NCI-H1417 treated with DMSO at 0.1 percent for 48 hours (cell line): ENCODE measurements around the gene PPIE.
A peak's percentile ranks its signal among the peaks of the same experiment; 100 is the strongest.
"Not testable (repeated sequence)": the region's sequence is repeated elsewhere in the genome, so short reads cannot be mapped to it uniquely, and the experiment has no call there.

Source experiments
- DNase-seq: peaks from one replicate; lab custom pipeline; 2025; lab: John Stamatoyannopoulos, UW

Gene PPIE

GRCh38 chr1:39758556-39759435, 20.1 kb downstream of the PPIE start:
- DNase-seq: peak; percentile 50

GRCh38 chr1:39759436-39759726, 20.7 kb downstream of the PPIE start:
- DNase-seq: no peak

GRCh38 chr1:39760074-39761008, 21.7 kb downstream of the PPIE start:
- no peak for DNase-seq

GRCh38 chr1:39761016-39761415, 22.3 kb downstream of the PPIE start:
- DNase-seq: no peak

GRCh38 chr1:39761557-39762260, 23.0 kb downstream of the PPIE start:
- DNase-seq: no peak

- no peak for DNase-seq
Observed at GRCh38 chr1:39762550-39763540, 24.2 kb downstream of the PPIE start.

- DNase-seq: not testable (repeated sequence)
Observed at GRCh38 chr1:39763619-39764374, 25.1 kb downstream of the PPIE start.

- not testable (repeated sequence) for DNase-seq
Observed at GRCh38 chr1:39764512-39764911, 25.8 kb downstream of the PPIE start.

GRCh38 chr1:39766466-39766865, 27.8 kb downstream of the PPIE start:
- DNase-seq: not testable (repeated sequence)

GRCh38 chr1:39769502-39769901, 30.8 kb downstream of the PPIE start:
- DNase-seq: not testable (repeated sequence)

- not testable (repeated sequence) for DNase-seq
Observed at GRCh38 chr1:39770100-39771021, 31.7 kb downstream of the PPIE start.

GRCh38 chr1:39771022-39771532, 32.4 kb downstream of the PPIE start, which contains the start of gene OXCT2:
OXCT2 (minus strand) TSS chr1:39771348; CDS start chr1:39771255, 93 bp downstream.
- DNase-seq: not testable (repeated sequence)

- not testable (repeated sequence) for DNase-seq
Observed at GRCh38 chr1:39773369-39773979, 34.8 kb downstream of the PPIE start.

GRCh38 chr1:39775141-39775540, 36.5 kb downstream of the PPIE start:
- not testable (repeated sequence) for DNase-seq

- DNase-seq: not testable (repeated sequence)
Observed at GRCh38 chr1:39775676-39776399, 37.2 kb downstream of the PPIE start.

GRCh38 chr1:39776400-39776713, 37.7 kb downstream of the PPIE start:
- DNase-seq: no peak

- DNase-seq: no peak
Observed at GRCh38 chr1:39776886-39777285, 38.2 kb downstream of the PPIE start.

GRCh38 chr1:39777306-39777705, 38.6 kb downstream of the PPIE start:
- no peak for DNase-seq
